Measurements from ENCODE around the gene DHX34.

GRCh38 chr19:47398707-47399597, 49.8 kb downstream of the DHX34 start:
- TF ChIP-seq, protein P1, sequence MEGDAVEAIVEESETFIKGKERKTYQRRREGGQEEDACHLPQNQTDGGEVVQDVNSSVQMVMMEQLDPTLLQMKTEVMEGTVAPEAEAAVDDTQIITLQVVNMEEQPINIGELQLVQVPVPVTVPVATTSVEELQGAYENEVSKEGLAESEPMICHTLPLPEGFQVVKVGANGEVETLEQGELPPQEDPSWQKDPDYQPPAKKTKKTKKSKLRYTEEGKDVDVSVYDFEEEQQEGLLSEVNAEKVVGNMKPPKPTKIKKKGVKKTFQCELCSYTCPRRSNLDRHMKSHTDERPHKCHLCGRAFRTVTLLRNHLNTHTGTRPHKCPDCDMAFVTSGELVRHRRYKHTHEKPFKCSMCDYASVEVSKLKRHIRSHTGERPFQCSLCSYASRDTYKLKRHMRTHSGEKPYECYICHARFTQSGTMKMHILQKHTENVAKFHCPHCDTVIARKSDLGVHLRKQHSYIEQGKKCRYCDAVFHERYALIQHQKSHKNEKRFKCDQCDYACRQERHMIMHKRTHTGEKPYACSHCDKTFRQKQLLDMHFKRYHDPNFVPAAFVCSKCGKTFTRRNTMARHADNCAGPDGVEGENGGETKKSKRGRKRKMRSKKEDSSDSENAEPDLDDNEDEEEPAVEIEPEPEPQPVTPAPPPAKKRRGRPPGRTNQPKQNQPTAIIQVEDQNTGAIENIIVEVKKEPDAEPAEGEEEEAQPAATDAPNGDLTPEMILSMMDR (IDR thresholded peaks at IDR 0.05) = no peak
- no peak for TF ChIP-seq POLR2A (IDR thresholded peaks at IDR 0.05)

Data from ovary (tissue), 3 donors.